HTR-8/SVneo (cell line): Measurements from ENCODE around the gene PIAS1.
"Not testable (repeated sequence)": the region's sequence is repeated elsewhere in the genome, so short reads cannot be mapped to it uniquely, and the experiment has no call there.

ENCODE experiments used
- DNase-seq: peaks from one replicate; pipeline ENCODE4 v3.0.0; 2011; ENCODE audit warnings: low spot score, mixed read lengths; ENCODE audit not compliant: insufficient read length
- FAIRE-seq: peaks from 2 replicates; lab custom pipeline; 2011; peaks lifted over from hg19 to GRCh38; lab: Jason Lieb, UNC

PIAS1 gene

GRCh38 chr15:68032672-68033071 is 21.4 kb upstream of the PIAS1 start:
- FAIRE-seq: no peak
- no peak for DNase-seq

GRCh38 chr15:68034081-68034480 is 20.0 kb upstream of the PIAS1 start:
- FAIRE-seq (no peak), DNase-seq (no peak)

GRCh38 chr15:68034719-68035293 is 19.3 kb upstream of the PIAS1 start:
- no peak for FAIRE-seq
- DNase-seq: no peak

DNA sequence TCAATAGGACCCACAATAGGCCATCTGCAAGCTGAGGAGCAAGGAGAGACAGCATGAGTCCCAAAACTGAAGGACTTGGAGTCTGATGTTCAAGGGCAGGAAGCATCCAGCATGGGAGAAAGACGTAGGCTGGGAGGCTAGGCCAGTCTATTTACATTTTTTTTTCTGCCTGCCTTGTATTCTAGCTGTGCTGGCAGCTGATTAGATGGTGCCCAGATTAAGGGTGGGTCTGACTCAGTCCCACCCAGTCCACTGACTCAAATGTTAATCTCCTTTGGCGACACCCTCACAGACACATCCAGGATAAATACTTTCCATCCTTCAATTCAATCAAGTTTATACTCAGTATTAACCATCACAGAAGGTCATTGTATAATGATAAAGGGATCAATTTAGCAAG is 15.9 kb upstream of the PIAS1 start:
- FAIRE-seq: no peak
- no peak for DNase-seq

DNA sequence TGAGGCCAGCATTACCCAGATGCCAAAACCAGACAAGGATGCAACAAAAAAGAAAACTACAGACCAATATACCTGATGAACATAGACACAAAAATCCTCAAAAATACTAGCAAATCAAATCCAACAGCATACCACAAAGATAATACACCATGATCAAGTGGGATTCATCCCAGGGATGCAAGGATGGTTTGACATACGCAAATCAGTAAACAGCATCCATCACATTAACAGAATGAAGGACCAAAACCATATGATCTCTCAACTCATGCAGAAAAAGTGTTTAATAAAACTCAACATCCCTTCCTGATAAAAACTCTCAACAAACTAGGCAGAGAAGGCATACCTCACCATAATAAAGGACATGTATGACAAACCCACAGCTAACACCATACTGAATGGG is 14.0 kb upstream of the PIAS1 start:
- DNase-seq (no peak), FAIRE-seq (peak; percentile 76)

DNA sequence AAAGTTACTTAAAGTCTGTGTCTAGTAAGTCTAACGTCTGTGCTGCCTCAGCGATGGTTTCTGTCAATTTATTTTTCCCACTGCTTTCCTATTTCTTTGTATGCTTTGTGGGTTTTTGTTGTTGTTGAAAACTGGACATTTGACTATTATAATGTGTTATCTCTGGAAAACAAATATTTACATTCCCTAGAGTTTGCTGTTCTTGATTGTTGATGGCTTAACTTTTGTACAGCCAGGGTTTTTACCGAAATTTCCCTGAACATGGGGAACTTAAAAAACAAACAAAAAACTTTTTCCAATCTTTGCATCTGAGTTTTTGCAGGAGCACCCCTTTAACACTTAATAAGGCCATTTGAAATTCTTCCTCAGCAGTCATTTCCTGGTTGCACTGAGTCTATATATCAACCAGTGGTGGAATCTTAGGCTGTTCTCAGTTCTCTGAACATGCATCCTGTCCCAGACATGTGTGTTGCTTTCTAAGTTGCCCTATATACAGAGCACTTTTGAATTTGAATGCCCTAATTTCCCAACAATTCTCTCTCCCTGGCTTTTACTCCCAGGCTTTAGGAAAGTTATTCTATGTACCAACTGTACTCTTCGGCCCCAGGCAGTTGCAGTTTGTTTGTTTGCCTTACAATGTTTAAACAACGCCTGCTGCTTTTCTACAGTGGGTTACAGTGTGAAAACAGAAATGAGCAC is 11.8 kb upstream of the PIAS1 start:
- DNase-seq (no peak), FAIRE-seq (no peak)

- DNase-seq (no peak), FAIRE-seq (no peak)
Measured at GRCh38 chr15:68042855-68043222, 11.3 kb upstream of the PIAS1 start.

DNA sequence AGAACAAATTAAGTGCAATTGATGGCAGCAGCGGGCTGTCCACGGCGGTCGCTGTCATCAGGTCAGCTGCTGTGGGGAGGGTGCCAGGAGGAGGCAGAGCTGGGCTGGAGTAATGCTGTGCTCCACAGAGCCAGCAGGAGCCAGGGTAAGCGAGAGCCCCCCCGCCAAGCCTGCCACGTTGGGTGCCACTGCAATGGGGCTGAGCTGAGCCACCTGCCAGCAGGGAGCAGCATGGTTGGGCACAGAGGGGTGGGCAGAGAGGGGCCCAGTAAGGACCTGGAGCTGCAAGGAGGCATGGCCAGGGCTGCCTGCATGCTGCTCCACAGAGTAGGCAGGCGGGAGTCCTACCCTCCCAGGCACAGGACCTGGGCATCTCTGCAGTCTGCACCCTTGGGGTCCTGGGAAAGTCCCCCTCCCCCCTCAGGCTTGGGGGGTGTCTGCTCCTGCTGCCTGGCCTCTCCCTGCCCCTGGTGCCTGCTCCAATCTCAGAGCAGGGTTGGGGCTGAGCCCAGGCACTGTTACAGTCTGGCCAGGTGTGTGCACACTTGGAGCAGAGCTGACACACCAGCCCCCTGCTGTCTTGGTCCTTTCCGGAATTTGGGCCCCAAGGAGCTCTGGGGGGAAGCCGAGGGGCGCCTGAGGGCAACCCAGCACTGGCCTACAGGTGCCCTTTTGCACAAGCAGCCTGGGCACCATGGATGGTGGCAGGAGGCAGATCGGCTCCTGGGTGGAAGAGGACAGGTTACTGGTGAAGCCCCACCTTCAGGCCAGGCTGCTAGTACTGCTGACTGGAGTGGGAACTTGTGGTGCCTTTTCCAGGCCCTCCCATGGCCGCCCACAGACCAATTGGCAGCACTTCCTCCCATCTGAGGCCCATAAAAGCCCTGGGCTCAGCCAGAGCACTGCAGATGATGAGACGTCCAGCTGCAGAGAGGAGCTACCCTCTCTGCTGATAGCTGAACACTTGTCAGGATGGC is 8.5 kb upstream of the PIAS1 start:
- peak; percentile 13 for FAIRE-seq
- DNase-seq: no peak

- DNase-seq (no peak), FAIRE-seq (no peak)
Measured at GRCh38 chr15:68047826-68048225, 6.3 kb upstream of the PIAS1 start.

DNA sequence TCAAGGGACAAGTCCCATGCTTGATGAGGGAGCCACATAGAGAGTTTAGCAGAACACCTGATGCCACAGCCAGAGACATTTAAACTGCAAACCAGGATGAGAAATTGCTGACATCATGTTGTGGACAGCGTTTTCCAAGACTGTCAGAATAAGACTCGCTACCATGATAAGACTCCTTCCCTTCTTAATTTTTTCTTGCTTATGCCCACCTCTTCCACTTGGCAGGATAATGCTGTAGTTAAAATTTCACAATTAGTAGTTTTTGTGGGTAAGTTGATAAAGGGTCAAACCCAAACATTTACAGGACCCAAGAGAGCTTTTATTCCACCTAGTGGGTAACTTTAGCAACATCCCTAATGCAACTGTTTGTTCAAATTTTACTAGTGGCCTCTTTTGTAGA is 3.0 kb upstream of the PIAS1 start:
- FAIRE-seq: peak; percentile 46
- no peak for DNase-seq

DNA sequence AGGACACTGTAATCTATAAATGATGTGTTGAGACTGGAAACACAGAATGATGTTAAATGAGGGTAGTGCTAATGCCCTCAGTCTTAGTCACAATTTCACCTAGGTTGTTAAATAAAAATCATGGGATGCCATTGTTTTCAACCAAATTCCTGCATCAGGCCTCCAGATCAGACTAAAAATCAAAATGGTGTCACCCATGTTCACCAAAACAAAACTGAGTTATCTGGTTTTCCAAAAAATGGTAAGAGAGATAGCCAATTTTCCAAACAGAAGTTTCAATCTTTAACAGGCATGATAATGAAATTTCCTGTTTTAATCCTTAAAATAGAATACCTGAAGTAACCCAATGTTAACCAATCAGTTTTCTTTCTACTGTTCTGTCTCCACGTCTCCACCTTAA is 2.2 kb upstream of the PIAS1 start:
- FAIRE-seq (no peak), DNase-seq (no peak)

DNA sequence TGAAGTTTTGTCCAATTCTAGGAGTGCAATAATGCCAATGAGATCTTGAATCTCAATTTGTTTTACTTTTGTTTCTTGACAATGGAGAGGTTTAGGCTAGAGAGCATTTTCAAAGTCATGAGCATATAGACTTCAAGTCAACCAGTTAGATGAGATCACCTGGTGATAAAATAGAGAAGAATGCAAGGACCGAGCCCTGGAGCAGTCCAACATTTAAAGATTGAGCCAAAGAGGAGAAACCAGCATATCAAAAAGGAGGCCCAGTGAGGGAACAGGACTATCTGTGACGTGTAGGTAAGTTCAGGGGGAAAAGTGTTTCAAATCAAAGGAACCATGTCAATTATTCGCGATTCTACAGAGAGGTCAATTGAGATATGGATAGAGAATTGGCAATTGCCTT is 1.7 kb upstream of the PIAS1 start:
- no peak for FAIRE-seq

GRCh38 chr15:68053001-68053400 is 1.1 kb upstream of the PIAS1 start:
- DNase-seq: no peak
- no peak for FAIRE-seq

More for the DNA sequence above, 1.7 kb upstream of the PIAS1 start:
- no peak for DNase-seq

- FAIRE-seq (no peak), DNase-seq (peak; percentile 61)
Measured at GRCh38 chr15:68054628-68055223, 611 bp downstream of the PIAS1 start.

DNA sequence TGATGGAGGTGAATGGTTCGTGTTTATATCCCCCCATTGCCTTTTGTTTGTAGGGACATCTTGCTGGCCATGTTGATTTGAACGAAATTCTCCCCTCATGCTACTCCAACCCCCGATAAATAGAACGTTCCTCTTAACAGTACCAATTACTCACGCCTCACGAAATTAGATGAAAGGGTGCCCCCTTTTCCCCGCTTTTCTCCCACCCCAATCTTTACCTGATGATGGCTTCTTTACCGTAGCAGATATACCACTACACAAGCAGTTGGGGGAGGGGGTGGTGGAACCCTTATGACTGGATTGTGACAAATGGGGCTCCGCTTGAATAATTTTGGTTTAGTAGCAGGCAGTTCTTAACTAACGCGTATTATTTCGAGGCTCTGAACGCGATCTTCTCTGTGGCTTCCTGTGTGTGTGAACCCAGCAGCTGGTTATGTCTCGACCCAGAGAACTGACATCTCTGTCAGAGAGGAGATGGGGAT is 1.1 kb downstream of the PIAS1 start:
- FAIRE-seq (peak; percentile 85), DNase-seq (peak; percentile 54)

DNA sequence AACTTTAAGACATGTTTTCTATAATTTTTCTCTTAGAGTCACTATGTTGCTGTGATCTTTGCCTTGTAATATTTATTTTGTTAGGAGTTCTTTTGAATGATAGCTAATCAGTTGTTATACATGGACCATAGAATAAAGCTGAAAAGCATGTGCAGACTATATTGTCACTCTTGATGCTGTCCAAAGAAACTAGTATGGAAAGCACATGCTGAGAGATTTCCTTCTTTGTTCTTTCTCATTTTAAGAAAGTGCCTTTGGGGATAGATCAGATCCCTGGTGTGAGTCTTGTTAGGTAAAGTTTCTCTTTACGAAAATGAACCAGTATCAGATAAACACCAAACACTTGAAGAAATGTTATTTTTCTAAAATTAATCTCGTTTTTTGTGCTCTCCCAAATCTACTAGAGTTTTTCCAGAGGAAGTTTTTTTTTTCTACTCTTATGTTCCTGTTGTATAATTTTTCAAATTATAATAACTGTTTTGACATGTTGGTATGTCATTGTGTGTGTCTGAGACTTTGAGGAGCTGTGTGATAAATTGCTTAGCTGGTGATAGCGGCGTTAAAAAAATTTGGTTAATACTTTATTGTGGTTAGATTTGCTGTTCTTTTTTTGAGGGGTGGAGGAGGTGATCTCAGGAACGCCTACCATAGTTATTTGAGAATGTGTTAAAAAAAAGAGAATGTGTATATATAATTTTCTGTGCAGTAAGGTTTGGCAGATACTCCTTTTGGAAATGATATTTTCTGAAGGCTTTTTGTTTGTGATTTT is 2.2 kb downstream of the PIAS1 start:
- no peak for DNase-seq

DNA sequence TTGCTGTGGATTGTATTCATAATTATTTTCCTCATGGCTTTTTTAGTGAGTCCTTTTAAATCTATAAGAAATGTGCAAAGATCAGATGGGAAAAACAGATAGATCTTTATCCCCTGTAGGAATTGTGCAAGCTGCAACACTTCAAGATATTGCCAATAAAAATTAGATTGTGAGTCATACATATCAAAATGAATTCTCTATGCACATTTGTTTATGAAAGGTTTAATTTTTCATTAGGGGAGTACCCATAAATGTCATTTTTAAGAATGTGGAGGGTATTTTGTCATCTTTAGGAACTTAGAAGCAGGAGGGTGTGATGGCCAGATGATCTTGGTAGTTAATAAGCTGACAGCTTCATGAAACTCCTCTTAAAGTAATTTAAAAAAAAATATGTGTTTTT is 2.9 kb downstream of the PIAS1 start:
- DNase-seq: no peak
- no peak for FAIRE-seq

More for the DNA sequence above, 2.2 kb downstream of the PIAS1 start:
- no peak for FAIRE-seq

- FAIRE-seq (no peak), DNase-seq (no peak)
Measured at GRCh38 chr15:68057758-68058157, 3.6 kb downstream of the PIAS1 start.

DNA sequence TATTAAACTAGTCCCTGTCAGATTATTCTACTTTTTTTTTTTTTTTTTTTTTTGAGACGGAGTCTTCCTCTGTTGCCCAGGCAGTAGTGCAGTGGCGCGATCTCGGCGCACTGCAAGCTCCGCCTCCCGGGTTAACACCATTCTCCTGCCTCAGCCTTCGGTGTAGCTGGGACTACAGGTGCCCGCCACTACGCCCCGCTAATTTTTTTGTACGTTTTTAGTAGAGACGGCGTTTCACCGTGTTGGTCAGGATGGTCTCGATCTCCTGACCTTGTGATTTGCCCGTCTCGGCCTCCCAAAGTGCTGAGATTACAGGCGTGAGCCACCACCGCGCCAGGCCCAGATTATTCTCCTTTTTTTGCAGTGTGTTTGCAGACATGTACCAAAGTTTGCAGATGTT is 4.9 kb downstream of the PIAS1 start:
- not testable (repeated sequence) for FAIRE-seq

DNA sequence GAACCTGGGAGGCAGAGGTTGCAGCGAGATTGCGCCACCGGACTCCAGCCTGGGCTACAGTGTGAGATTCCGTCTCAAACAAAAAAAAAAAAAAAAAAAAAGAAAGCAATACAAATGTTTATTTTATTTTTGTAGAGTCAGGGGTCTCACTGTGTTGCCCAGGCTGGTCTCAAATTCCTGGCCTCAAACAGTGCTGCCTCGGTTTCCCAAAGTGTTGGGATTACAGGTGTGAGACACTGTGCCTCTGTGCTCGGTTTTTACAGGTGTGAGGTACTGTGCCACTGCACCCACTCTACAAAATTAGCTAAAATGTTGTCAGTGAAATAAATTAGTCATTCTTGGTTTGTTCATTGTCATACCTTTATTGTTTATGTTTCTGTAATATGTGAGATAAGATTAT is 5.5 kb downstream of the PIAS1 start:
- no peak for FAIRE-seq

More for the DNA sequence above, 4.9 kb downstream of the PIAS1 start:
- not testable (repeated sequence) for DNase-seq

More for the DNA sequence above, 5.5 kb downstream of the PIAS1 start:
- DNase-seq: no peak
